Stimulated activated effector memory CD8-positive, alpha-beta T cell treated with anti-CD3 and anti-CD28 coated beads, Interleukin-12 subunit alpha, Interleukin-12 subunit beta, amount 100 ng/mL, for 72 hours (primary cell): ENCODE measurements around the gene TOX3.

Experiments
- ATAC-seq: fragments of 150-1000 bp; cut with Tn5 transposase; 2 replicates; pipeline ENCODE4 v1.10.0; 2021
- DNase-seq, 2 donors: peaks; one replicate each; pipeline ENCODE4 v3.0.0; 2021 to 2022; ENCODE audit warnings: low spot score in 2 of 2
- H3K27ac Mint-ChIP-seq: one replicate; pipeline ENCODE4 v1.8.0; 2022; ENCODE audit warnings: mild to moderate bottlenecking, mixed read lengths
- H3K36me3 Mint-ChIP-seq: one replicate; pipeline ENCODE4 v1.8.0; 2022; ENCODE audit warnings: mild to moderate bottlenecking, mixed read lengths
- H3K4me1 Mint-ChIP-seq: one replicate; pipeline ENCODE4 v1.8.0; 2022; ENCODE audit warnings: mixed read lengths
- H3K4me3 Mint-ChIP-seq: one replicate; pipeline ENCODE4 v1.8.0; 2022; ENCODE audit warnings: mild to moderate bottlenecking, mixed read lengths
- H3K9me3 Mint-ChIP-seq: one replicate; pipeline ENCODE4 v1.8.0; 2022; ENCODE audit warnings: mixed read lengths

The TOX3 gene

DNA sequence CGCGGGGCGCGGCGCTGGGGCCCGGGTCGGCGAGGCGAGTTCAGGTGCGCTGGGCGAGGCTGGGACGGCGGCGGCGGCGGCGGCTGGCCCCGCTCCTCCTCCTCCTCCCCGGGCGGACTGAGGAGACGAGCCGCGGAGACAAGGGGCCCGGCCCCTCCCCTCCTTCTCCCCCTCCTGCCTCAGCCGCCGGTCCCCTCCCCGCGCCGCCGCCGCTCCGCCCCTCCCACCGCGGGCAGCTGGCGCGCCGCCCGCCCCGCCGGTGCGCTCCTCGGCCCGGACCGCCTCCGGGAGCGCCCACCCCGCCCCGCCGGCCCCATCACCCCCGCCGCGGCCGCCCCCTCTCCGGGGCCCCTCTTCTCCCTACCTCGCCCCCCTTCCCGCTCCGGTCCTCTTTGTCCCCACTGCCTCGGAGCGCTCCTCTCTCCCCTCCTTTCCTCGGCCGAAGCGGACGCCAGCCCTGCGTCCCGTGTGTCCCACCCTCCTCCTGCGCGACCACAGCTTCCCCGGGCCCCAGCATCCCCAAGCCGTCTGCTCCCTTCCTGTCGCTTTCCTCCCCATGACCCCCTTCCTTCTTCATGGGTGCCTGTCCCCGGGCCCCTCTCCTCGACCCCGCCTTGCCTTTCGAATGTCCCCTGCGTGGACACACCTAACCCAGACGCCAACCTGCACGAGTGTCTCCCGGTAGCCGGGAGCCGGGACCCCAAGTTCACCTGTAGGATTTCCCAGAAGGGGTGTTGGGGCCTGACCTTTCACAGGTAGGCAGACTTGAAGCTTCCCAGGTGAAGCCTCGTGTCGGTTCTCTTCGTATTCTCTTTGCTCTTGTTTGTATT is at the start of gene TOX3:
Gene TOX3 (minus strand): TSS at position 140 of the 830 bp plus-strand sequence. CDS start 420 bp downstream, outside the sequence.
- H3K36me3 Mint-ChIP-seq = no peaks in the 10 kb centered on the region
- H3K4me1 Mint-ChIP-seq = peaks cover 5% of the 10 kb centered on the region
- H3K27ac Mint-ChIP-seq = no peak within 1 kb of the TSS
- no peak for DNase-seq
- no peak within 1 kb of the TSS for H3K4me3 Mint-ChIP-seq
- H3K9me3 Mint-ChIP-seq = peaks cover 4% of the 10 kb centered on the region
- ATAC-seq = no peak

DNA sequence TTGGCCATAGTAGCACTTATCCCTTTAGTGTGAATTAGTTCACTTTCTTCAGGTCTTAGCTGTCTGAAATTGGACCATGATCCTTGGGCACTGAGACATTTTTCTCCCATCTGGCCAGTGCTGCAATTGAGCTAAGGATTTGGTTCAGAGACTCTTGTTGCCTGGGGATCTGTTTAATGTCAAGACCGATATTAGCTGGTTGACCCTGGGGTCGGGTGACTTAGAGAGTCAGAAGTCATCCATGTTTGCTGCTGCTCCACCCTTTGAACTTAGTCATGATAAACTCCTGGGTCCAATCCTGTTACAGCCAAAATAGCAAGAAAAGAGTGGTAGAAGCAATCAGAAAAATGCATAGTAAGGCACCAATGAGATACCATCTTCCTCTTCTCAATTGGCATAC is 45.8 kb upstream of the TOX3 start:
- H3K36me3 Mint-ChIP-seq = no peaks in the 10 kb centered on the region
- no peak for DNase-seq
- no peak overlapping the region for H3K4me3 Mint-ChIP-seq
- H3K27ac Mint-ChIP-seq = no peak overlapping the region
- no peak for ATAC-seq
- no peaks in the 10 kb centered on the region for H3K4me1 Mint-ChIP-seq
- peaks cover 2% of the 10 kb centered on the region for H3K9me3 Mint-ChIP-seq

DNA sequence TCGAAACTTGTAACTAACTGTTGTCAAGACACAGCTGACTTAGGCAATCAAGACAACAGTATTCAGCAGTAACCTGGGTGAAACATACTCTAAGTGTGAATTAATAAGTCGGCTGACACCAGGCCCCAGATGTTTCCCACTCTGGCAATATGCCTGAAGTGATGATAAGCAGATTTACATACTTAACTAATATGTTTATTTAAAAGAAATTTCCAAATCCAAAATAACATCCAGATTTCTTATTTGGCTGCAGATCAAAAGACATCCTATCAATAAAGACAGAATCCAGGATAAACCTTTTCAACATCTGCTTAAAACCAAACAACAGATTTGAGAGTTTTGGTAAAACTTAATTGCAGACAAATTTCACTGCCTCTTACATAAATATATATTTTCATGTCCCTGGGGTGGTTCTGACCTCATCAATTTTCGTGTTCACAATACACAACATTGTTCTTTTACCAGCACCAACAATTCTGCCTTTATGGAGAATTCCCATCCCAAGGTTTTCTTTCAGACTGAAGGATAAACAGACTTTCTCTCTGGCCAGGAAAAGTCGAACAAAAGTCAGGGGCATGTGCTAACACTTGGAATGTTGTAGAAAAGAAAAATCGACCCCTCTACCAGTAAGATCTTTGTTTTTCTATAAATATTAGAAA is 45.1 kb upstream of the TOX3 start:
- H3K4me1 Mint-ChIP-seq = no peaks in the 10 kb centered on the region
- ATAC-seq (no peak), DNase-seq (no peak)
- peaks cover 2% of the 10 kb centered on the region for H3K9me3 Mint-ChIP-seq
- no peak overlapping the region for H3K4me3 Mint-ChIP-seq
- H3K27ac Mint-ChIP-seq = no peak overlapping the region
- H3K36me3 Mint-ChIP-seq = no peaks in the 10 kb centered on the region

DNA sequence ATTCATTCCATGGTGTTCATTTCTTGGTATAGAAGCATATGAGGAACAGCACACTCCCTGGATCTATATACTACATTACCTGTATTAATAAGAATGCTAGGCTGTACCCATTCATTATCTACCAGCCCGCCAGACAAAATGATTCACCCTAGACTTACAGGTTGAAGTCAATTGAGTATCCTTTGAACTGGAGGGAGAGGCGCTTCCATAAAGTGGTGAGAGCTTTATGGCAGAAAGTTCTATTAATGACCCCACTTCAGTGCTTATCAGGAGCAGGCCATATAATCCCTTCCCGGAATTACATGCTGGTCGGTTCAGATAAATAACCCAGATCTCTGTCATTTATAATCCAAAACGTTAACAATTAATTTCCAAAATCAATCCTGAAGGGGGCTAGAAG is 44.5 kb upstream of the TOX3 start:
- peaks cover 2% of the 10 kb centered on the region for H3K9me3 Mint-ChIP-seq
- H3K4me1 Mint-ChIP-seq = no peaks in the 10 kb centered on the region
- no peak overlapping the region for H3K4me3 Mint-ChIP-seq
- no peak for ATAC-seq
- no peak overlapping the region for H3K27ac Mint-ChIP-seq
- H3K36me3 Mint-ChIP-seq = no peaks in the 10 kb centered on the region
- DNase-seq = no peak

DNA sequence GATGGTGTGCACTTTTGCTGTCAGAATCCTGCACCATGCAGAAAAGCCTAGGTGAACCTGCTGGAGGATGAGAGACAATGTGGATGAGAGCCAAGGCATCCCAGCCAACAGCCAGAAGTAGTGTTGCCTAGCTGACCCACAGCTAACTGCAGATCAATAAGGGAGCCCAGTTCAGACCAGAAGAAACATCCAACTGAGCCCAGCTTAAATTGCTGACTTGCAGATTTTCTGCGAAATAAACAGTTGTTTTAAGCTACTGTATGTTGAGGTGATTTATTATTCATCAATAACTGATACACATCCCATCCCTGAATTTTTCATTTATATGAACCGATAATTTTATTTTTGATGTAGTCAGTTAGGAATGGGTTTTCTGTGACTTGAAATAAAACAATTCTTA is 39.2 kb upstream of the TOX3 start:
- no peak for DNase-seq
- H3K9me3 Mint-ChIP-seq = no peaks in the 10 kb centered on the region
- H3K36me3 Mint-ChIP-seq = no peaks in the 10 kb centered on the region
- H3K27ac Mint-ChIP-seq = no peak overlapping the region
- no peak for ATAC-seq
- H3K4me3 Mint-ChIP-seq = no peak overlapping the region
- no peaks in the 10 kb centered on the region for H3K4me1 Mint-ChIP-seq

DNA sequence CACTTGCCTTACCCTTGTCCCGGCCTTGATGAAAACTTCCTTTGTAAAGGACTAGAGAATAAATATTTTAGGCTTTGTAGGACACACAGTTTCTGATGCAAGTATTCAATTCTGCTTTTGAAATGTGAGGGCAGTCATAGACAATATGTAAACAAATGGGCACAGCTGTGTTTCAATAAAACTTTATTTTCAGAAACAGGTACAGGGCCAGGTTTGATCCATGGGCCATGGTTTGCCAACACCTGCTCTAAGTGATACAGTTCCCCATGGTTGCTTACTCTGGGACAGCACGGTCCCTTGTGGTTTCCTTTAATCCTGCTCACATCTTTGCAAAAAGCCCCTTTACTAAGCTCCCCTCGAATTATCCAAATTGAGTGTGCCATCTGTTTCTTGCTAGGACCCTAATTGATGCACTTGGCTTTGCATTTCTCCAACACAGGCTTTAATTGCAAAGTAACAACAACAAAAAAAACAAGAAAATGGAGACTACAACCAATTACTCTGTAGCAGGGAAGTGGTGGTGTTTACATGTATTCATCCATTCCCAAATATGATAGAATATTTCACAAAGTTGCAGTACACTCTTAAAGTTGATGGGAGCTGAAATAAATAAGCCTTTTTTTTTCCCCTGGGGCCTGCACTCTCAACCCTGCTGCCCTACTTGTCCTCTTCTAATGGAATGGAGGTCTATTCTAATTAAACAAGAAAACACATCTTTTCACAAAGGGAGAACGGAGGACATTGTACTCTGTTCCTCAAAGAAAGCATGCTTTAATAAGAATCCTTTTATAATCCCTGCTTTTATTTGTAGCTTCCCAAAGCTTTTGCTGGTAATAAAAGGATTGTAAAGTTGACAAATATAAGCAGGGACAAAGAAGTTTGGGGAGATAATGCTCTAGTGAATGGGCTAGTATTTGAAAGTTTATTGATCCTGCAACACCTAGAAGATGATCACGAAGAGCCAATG is 37.7 kb upstream of the TOX3 start:
- Mint-ChIP-seq H3K9me3 (no peaks in the 10 kb centered on the region), H3K36me3 (no peaks in the 10 kb centered on the region), H3K4me3 (no peak overlapping the region), H3K27ac (no peak overlapping the region), H3K4me1 (no peaks in the 10 kb centered on the region)
- ATAC-seq (no peak), DNase-seq (no peak)

DNA sequence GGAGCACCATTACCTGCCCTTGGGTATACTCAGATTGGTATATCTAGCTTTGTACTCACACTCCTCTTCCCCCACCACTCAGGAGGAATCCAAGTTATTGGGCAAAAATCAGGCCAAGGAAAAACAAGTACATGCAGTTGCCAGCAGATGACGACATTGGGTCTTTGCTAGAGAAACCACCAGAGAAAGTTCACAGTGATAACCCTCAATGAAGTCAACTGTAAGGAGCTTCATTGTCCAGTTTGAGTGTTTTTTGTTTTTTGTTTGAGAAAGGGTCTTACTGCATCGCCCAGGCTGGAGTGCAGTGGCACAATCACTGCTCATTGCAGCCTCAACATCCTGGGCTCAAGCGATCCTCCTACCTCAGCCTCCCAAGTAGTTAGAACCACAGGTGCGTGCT is 34.6 kb upstream of the TOX3 start:
- Mint-ChIP-seq H3K9me3 (no peaks in the 10 kb centered on the region), H3K4me1 (no peaks in the 10 kb centered on the region), H3K27ac (no peak overlapping the region), H3K36me3 (no peaks in the 10 kb centered on the region), H3K4me3 (no peak overlapping the region)
- no peak for DNase-seq
- ATAC-seq = no peak

DNA sequence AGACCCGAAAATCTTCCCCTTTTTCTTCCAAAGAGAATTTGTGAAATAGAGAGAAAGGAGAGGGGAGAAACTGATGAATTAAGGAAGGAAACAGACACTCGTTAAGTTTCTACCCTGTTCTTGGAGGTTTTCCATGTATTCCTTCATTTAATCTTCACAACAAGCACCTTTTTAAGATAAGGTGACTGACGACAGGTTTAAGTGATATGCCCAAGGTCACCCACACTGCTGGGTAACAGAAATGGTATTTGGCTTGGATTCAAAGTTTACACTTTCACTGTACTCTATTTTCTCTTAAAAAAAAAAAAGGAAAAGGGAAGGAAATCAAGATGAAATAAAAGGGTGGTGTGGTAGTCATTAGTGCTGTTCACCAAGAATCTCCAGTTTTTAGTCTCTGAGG is 33.5 kb upstream of the TOX3 start:
- no peak overlapping the region for H3K4me3 Mint-ChIP-seq
- no peak overlapping the region for H3K27ac Mint-ChIP-seq
- no peaks in the 10 kb centered on the region for H3K9me3 Mint-ChIP-seq
- H3K36me3 Mint-ChIP-seq = no peaks in the 10 kb centered on the region
- ATAC-seq (no peak), DNase-seq (no peak)
- no peaks in the 10 kb centered on the region for H3K4me1 Mint-ChIP-seq

DNA sequence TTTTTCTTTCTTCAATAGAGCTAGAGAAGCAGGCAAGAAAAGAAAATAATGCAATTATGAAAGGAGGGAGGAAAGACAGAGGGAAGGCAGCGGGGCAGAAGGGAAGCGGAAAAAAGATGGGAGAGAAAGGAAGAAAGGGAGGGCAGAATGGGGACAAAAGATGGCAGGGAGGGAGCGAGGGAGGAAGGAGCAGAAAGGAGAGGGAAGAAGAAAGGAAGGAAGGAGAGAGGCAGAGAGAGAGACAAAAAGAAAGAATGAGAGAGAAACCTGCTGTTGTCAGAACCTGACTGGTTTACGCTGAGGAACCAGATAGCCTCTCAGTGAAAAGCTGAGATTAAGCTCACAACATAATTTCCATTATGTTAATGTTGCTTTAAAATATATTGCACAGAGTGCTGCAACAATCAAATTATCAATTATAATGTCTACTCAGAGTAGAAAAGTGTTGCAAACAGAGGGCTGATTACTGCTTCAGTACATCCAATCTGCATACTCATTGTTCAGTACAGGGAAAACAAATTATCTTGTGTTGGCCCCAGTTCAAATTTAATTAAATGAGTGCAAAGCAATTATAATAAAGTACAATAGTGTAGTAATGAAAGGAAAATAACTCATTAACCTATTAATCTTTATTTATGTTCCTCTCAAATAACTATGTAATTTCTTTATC is 32.0 kb upstream of the TOX3 start:
- Mint-ChIP-seq H3K36me3 (no peaks in the 10 kb centered on the region), H3K27ac (no peak overlapping the region), H3K9me3 (no peaks in the 10 kb centered on the region), H3K4me1 (no peaks in the 10 kb centered on the region), H3K4me3 (no peak overlapping the region)
- ATAC-seq (no peak), DNase-seq (no peak)

DNA sequence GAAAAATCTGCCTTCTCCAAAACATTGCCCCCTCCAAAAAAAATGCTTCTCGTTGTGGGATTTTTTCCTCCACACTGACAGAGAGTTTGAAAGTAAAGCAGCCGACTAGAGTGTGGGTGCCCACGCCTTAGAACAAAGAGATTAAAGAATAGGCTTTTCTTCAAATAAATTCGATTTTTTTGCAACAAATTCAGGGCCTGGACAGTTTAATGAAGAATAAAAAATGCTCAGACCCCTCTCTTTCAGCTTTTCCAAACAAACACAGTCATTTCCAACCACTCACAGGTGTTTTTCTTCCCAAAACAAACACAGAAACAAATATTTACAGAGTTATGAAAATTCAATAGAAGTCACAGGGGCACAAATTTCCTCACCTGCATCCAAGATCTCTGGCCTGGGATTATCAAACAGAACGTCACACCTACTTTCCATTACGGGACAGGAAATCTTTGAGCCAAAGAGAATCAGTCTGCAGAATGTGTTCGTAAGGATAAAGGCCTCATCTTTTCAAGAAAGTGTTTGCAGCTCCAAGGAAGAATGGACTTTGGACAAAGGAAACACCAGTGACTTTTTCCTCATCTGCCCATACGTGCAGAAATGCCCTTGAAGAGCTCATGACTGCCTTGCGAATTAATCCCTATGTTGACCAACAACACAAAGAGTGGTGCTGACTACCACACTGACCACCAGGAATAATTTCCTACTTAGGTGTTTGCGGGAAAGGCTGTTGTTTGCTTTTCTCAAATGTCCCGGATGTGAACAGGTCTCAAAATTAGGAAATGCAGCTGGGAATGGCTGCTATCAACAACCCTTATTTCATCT is 31.3 kb upstream of the TOX3 start:
- Mint-ChIP-seq H3K27ac (no peak overlapping the region), H3K9me3 (no peaks in the 10 kb centered on the region), H3K36me3 (no peaks in the 10 kb centered on the region), H3K4me1 (no peaks in the 10 kb centered on the region), H3K4me3 (no peak overlapping the region)
- no peak for ATAC-seq
- DNase-seq = no peak

DNA sequence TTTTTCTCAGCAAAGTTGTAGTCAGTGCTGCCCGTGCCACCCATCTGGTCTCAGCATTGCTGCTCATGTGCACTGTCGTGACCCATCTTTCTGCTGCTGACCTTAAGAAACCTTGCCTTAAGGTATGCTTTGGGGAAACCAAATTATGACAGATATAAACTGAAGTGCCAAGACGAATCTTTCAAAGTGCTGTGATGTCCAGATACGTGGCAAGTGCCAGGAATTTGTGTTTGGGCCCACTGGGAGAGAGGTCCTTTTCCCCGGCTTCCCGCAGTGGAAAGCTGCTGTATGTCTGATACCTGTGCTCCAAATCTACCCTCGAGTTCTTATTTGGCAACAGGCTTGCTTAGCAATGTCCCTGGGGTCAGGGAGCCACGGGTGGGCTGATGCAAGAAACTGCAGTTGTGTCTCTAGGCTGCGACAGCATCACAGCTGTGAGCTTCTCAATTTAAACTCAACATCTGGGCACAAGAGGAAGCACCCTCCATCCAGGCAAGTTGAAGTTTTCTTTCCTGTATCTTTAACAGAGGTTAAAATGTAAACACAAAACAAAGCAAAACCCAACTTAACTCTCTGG is 30.3 kb upstream of the TOX3 start:
- H3K9me3 Mint-ChIP-seq = peaks cover 3% of the 10 kb centered on the region
- DNase-seq (no peak), ATAC-seq (no peak)
- no peak overlapping the region for H3K27ac Mint-ChIP-seq
- H3K36me3 Mint-ChIP-seq = no peaks in the 10 kb centered on the region
- H3K4me3 Mint-ChIP-seq = no peak overlapping the region
- no peaks in the 10 kb centered on the region for H3K4me1 Mint-ChIP-seq

DNA sequence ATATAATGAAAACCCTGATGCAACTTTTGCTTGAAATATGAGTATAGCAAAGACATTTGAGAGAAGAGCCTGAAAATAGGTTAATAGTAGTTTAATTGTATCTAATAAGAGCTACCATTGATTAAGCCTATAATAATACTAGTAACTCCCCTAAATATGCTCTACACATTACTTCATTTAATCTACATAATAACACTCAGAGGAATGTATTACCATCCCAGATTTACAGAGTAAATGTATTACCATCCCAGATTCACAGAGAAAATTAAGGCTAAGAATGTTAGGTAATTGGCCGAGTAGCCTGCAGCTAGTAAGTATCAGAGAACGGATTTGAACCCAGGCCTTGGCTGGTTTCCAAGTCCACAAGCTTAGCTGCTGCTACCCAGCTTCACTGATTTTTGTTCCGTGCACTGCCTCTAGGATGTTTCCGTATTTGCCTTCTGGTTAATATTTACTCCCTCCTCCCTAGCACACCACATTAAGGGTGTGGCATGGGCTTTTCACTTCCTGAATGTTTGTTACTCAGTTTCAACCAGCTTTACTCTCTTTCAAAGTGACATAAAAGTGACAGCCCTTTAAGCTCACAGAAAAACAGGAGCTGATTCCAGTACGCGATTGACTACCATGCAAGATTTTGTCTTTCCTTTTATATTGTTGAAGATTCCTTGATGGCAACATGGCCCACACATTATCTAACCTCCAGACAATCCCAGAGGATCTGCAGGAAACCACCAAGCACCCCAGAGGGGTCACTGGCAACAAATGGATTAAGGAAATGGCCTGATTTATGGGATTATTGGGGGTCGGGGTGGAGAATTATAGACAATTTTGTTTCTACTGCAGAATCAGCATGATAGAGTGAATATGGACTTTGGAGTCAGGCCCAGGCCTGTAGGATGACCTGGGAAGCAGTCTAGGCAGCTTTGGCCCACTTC is 26.7 kb upstream of the TOX3 start:
- ATAC-seq = no peak
- Mint-ChIP-seq H3K4me3 (no peak overlapping the region), H3K27ac (no peak overlapping the region), H3K36me3 (no peaks in the 10 kb centered on the region), H3K9me3 (peaks cover 8% of the 10 kb centered on the region), H3K4me1 (no peaks in the 10 kb centered on the region)
- DNase-seq = no peak

DNA sequence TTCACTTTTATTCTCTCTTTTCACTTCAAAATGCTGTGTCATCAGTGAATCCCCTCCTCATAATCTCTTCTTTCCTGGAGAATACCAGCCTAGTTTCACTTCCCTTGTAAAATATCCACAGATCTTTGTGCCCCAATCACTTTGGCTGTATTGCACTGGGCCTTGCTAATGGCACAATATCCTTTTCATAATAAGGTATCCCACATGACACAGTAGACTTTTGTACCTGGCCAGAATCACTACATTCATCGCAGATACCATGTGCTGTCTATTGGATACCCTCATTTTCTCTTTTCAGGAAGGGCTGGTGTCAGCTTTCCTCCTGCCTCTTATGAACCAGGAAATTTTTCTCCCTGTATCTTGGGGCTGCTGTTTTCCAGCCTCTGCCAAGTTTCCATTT is 25.7 kb upstream of the TOX3 start:
- ATAC-seq (no peak), DNase-seq (no peak)
- Mint-ChIP-seq H3K27ac (no peak overlapping the region), H3K4me1 (no peaks in the 10 kb centered on the region), H3K4me3 (no peak overlapping the region), H3K9me3 (peaks cover 8% of the 10 kb centered on the region), H3K36me3 (no peaks in the 10 kb centered on the region)
